ENCODE data around the gene STK33. TPM values are rescaled to one million over a fixed set of nuclear protein-coding genes. Genes with fewer than 3 reads are reported as not detected.

The STK33 gene
- total and polyA plus RNA-seq, 12 donors, result 6.9 to 37.9 (median 30.1) TPM

GRCh38 chr11:8344346-8344745 lies 249.7 kb downstream of the STK33 start:
- WGBS, 2 donors, result 76 to 82% methylated on average over 3 of the region's 3 CpGs
- intact Hi-C loops (cut with DNase I), result no loop called here
- Histone ChIP-seq H3K27ac (no peak overlapping the region), H3K4me1 (peaks cover 0 to 5% (median 0%) of the 10 kb centered on the region in 9 donors), H3K9me3 (no peaks in the 10 kb centered on the region), H3K36me3 (no peaks in the 10 kb centered on the region), H3K27me3 (peaks cover 0 to 4% (median 0%) of the 10 kb centered on the region in 7 donors), H3K4me3 (no peak overlapping the region)
- DNase-seq (no peak), ATAC-seq (no peak)
- no peak for TF ChIP-seq CTCF (IDR thresholded peaks at IDR 0.05)

GRCh38 chr11:8342821-8343681 lies 251.0 kb downstream of the STK33 start:
- no peak overlapping the region for H3K4me3 ChIP-seq
- no peak overlapping the region for H3K27ac ChIP-seq
- ATAC-seq (no peak), DNase-seq (no peak)
- peaks cover 0 to 4% (median 0%) of the 10 kb centered on the region in 7 donors for H3K27me3 ChIP-seq
- intact Hi-C loops (cut with DNase I), result no loop called here
- TF ChIP-seq CTCF (IDR thresholded peaks at IDR 0.05), result no peak
- H3K4me1 ChIP-seq, result peaks cover 0 to 5% (median 0%) of the 10 kb centered on the region in 9 donors
- WGBS, 2 donors, result 78 to 82% methylated on average over 18 of the region's 18 CpGs
- H3K9me3 ChIP-seq, result no peaks in the 10 kb centered on the region
- H3K36me3 ChIP-seq, result no peaks in the 10 kb centered on the region

- H3K27me3 ChIP-seq, result peaks cover 0 to 4% (median 0%) of the 10 kb centered on the region in 7 donors
- ATAC-seq (no peak), DNase-seq (no peak)
- 81 to 86% methylated on average over 5 of the region's 5 CpGs for WGBS, 2 donors
- intact Hi-C loops (cut with DNase I), result no loop called here
- TF ChIP-seq CTCF (IDR thresholded peaks at IDR 0.05), result no peak
- H3K4me3 ChIP-seq, result no peak overlapping the region
- no peaks in the 10 kb centered on the region for H3K4me1 ChIP-seq
- H3K9me3 ChIP-seq, result no peaks in the 10 kb centered on the region
- no peak overlapping the region for H3K27ac ChIP-seq
- H3K36me3 ChIP-seq, result no peaks in the 10 kb centered on the region
Measured at GRCh38 chr11:8341996-8342395, 252.0 kb downstream of the STK33 start.

Other genes with a start within 250 kb of the STK33 start
- 1 to 10 TPM; 1.8 to 7.4 (median 2.8) TPM for gene TRIM66, start 88.4 kb upstream of the STK33 start, total RNA-seq
- 1 to 10 TPM in 1 of 2 donors, under 1 TPM in 1; 0.33 to 3.2 TPM for gene TRIM66, start 88.4 kb upstream of the STK33 start, polyA plus RNA-seq
- gene RPL27A, start 88.6 kb upstream of the STK33 start, total RNA-seq, result 100 to 1,000 TPM; 317 to 560 (median 381) TPM
- gene RPL27A, start 88.6 kb upstream of the STK33 start, polyA plus RNA-seq, result 1,000 to 10,000 TPM; 1,911 to 2,131 TPM

Data from heart right ventricle (tissue), 16 donors.